ENCODE results near the gene AUTS2. TPM values are rescaled to one million over a fixed set of nuclear protein-coding genes. Genes with fewer than 3 reads are reported as not detected.

AUTS2 gene
- total RNA-seq, 1 donor from 2014 or later: 9.9 TPM

GRCh38 chr7:70402069-70402468 lies 803.8 kb downstream of the AUTS2 start:
- TF ChIP-seq CTCF (IDR thresholded peaks at IDR 0.05; ENCODE audit: insufficient read depth, low read length, poor library complexity, severe bottlenecking): no peak
- Histone ChIP-seq H3K27me3 (ENCODE audit: control insufficient read depth, insufficient read depth, low read length) (no peaks in the 10 kb centered on the region), H3K4me3 (ENCODE audit: low read depth, low read length) (no peak overlapping the region), H3K36me3 (ENCODE audit: control insufficient read depth, insufficient read depth, low read length) (no peaks in the 10 kb centered on the region)
- DNase-seq (ENCODE audit: low read depth): no peak

- Histone ChIP-seq H3K27me3 (ENCODE audit: control insufficient read depth, insufficient read depth, low read length) (no peaks in the 10 kb centered on the region), H3K36me3 (ENCODE audit: control insufficient read depth, insufficient read depth, low read length) (no peaks in the 10 kb centered on the region), H3K4me3 (ENCODE audit: low read depth, low read length) (no peak overlapping the region)
- DNase-seq (ENCODE audit: low read depth): peak; percentile 12
- no peak for TF ChIP-seq CTCF (IDR thresholded peaks at IDR 0.05; ENCODE audit: insufficient read depth, low read length, poor library complexity, severe bottlenecking)
Observed at GRCh38 chr7:70405241-70405640, 807.0 kb downstream of the AUTS2 start.

- H3K27me3 ChIP-seq (ENCODE audit: control insufficient read depth, insufficient read depth, low read length): no peaks in the 10 kb centered on the region
- no peak overlapping the region for H3K4me3 ChIP-seq (ENCODE audit: low read depth, low read length)
- TF ChIP-seq CTCF (IDR thresholded peaks at IDR 0.05; ENCODE audit: insufficient read depth, low read length, poor library complexity, severe bottlenecking): no peak
- no peak for DNase-seq (ENCODE audit: low read depth)
- no peaks in the 10 kb centered on the region for H3K36me3 ChIP-seq (ENCODE audit: control insufficient read depth, insufficient read depth, low read length)
Observed at GRCh38 chr7:70406186-70406949, 808.1 kb downstream of the AUTS2 start.

- H3K27me3 ChIP-seq (ENCODE audit: control insufficient read depth, insufficient read depth, low read length): no peaks in the 10 kb centered on the region
- no peak overlapping the region for H3K4me3 ChIP-seq (ENCODE audit: low read depth, low read length)
- H3K36me3 ChIP-seq (ENCODE audit: control insufficient read depth, insufficient read depth, low read length): no peaks in the 10 kb centered on the region
- no peak for DNase-seq (ENCODE audit: low read depth)
- TF ChIP-seq CTCF (IDR thresholded peaks at IDR 0.05; ENCODE audit: insufficient read depth, low read length, poor library complexity, severe bottlenecking): no peak
Observed at GRCh38 chr7:70406950-70407209, 808.6 kb downstream of the AUTS2 start.

- no peaks in the 10 kb centered on the region for H3K27me3 ChIP-seq (ENCODE audit: control insufficient read depth, insufficient read depth, low read length)
- H3K4me3 ChIP-seq (ENCODE audit: low read depth, low read length): no peak overlapping the region
- DNase-seq (ENCODE audit: low read depth): no peak
- no peaks in the 10 kb centered on the region for H3K36me3 ChIP-seq (ENCODE audit: control insufficient read depth, insufficient read depth, low read length)
- TF ChIP-seq CTCF (IDR thresholded peaks at IDR 0.05; ENCODE audit: insufficient read depth, low read length, poor library complexity, severe bottlenecking): no peak
Observed at GRCh38 chr7:70408477-70408876, 810.2 kb downstream of the AUTS2 start.

- Histone ChIP-seq H3K36me3 (ENCODE audit: control insufficient read depth, insufficient read depth, low read length) (no peaks in the 10 kb centered on the region), H3K27me3 (ENCODE audit: control insufficient read depth, insufficient read depth, low read length) (no peaks in the 10 kb centered on the region), H3K4me3 (ENCODE audit: low read depth, low read length) (no peak overlapping the region)
- DNase-seq (ENCODE audit: low read depth): no peak
- TF ChIP-seq CTCF (IDR thresholded peaks at IDR 0.05; ENCODE audit: insufficient read depth, low read length, poor library complexity, severe bottlenecking): no peak
Observed at GRCh38 chr7:70408891-70409290, 810.6 kb downstream of the AUTS2 start.

All from kidney epithelial cell (primary cell).